ENCODE data around the gene PLOD3. TPM values are rescaled to one million over a fixed set of nuclear protein-coding genes. Genes with fewer than 3 reads are reported as not detected.

The PLOD3 gene
- total RNA-seq, 1 donor from 2014 or later, result 161 TPM

DNA sequence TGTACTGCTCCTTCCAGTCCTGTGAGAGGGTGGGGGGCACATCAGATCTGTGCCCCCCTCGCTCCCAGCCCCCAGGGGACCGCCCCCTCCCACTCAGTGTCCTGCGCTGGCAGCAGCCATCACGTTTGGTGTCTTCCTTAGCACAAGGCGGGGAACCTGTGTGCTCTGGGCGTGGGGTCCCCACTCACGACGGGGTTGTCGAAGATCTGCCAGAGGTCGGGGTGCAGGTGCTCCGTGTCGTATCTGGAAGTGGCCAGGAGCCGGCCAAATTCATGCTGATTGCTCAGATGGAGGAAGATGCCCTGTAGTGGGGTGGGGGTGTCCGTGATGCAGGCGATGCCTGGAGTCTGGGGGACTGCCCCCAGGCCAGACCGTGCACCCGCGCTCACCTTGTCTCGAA, 7.2 kb downstream of the PLOD3 start:
- DNase-seq (ENCODE audit: low read depth) (no peak), FAIRE-seq (no peak)
- no peak overlapping the region for H3K9ac ChIP-seq (ENCODE audit: low read length)
- H2AFZ ChIP-seq (ENCODE audit: low read depth, low read length), result no peak overlapping the region
- H3K4me2 ChIP-seq (ENCODE audit: low read length), result no peak overlapping the region
- peaks cover 6% of the 10 kb centered on the region for H3K36me3 ChIP-seq (ENCODE audit: insufficient read depth, low read length)
- Mint-ChIP-seq H3K36me3 (ENCODE audit: low read depth, unreplicated experiment) (peaks cover 13% of the 10 kb centered on the region), H3K27me3 (ENCODE audit: low read depth, unreplicated experiment) (no peaks in the 10 kb centered on the region), H3K9me3 (ENCODE audit: unreplicated experiment) (no peaks in the 10 kb centered on the region), H3K27ac (ENCODE audit: unreplicated experiment) (no peak overlapping the region), H3K4me3 (ENCODE audit: unreplicated experiment) (no peak overlapping the region), H3K4me1 (ENCODE audit: low read depth, unreplicated experiment) (no peaks in the 10 kb centered on the region)
- peaks cover under 1% of the 10 kb centered on the region for H3K4me1 ChIP-seq (ENCODE audit: insufficient read depth, low read length)
- H3K4me3 ChIP-seq (ENCODE audit: insufficient read depth, low read depth, low read length), result no peak overlapping the region
- no peaks in the 10 kb centered on the region for H3K27me3 ChIP-seq (ENCODE audit: insufficient read depth, low read length)
- no peaks in the 10 kb centered on the region for H3K9me3 ChIP-seq (ENCODE audit: insufficient read depth, low read depth, low read length)
- H3K79me2 ChIP-seq (ENCODE audit: insufficient read depth, low read length), result peaks cover 5% of the 10 kb centered on the region
- peaks cover 31% of the 10 kb centered on the region for H4K20me1 ChIP-seq (ENCODE audit: insufficient read depth, low read length)
- no peak overlapping the region for H3K27ac ChIP-seq (ENCODE audit: low read depth, low read length)
- TF ChIP-seq CTCF (IDR thresholded peaks at IDR 0.05; ENCODE audit: insufficient read depth, low read depth, low read length) (no peak), EZH2 (IDR thresholded peaks at IDR 0.05; ENCODE audit: insufficient read depth, low read length) (no peak)

DNA sequence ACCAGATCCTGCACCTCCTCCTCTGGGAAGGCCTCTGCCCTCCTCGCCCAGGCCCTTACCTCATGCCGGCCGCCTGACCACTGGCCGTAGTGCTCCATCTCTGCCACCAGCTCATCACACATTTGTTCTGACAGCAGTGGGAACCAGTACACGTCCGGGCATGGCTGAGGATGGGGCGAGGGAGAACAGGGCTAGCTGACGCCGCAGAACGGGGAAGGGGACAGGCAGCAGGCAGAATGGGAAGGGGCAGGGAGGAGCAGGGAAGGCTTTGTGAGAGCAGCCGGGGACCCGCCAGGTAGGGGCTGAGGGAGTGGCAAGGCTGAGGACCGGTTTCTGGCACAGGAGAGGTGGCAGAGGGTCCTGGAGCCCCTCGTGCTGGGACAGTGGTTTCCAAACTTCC, 8.6 kb downstream of the PLOD3 start:
- Histone ChIP-seq H3K9ac (ENCODE audit: low read length) (no peak overlapping the region), H3K4me2 (ENCODE audit: low read length) (no peak overlapping the region), H3K27ac (ENCODE audit: low read depth, low read length) (no peak overlapping the region), H3K9me3 (ENCODE audit: insufficient read depth, low read depth, low read length) (no peaks in the 10 kb centered on the region), H3K27me3 (ENCODE audit: insufficient read depth, low read length) (no peaks in the 10 kb centered on the region), H2AFZ (ENCODE audit: low read depth, low read length) (no peak overlapping the region), H3K4me1 (ENCODE audit: insufficient read depth, low read length) (no peaks in the 10 kb centered on the region), H3K36me3 (ENCODE audit: insufficient read depth, low read length) (peaks cover 6% of the 10 kb centered on the region), H3K79me2 (ENCODE audit: insufficient read depth, low read length) (no peaks in the 10 kb centered on the region), H3K4me3 (ENCODE audit: insufficient read depth, low read depth, low read length) (no peak overlapping the region), H4K20me1 (ENCODE audit: insufficient read depth, low read length) (peaks cover 26% of the 10 kb centered on the region)
- FAIRE-seq (no peak), DNase-seq (ENCODE audit: low read depth) (no peak)
- no peaks in the 10 kb centered on the region for H3K4me1 Mint-ChIP-seq (ENCODE audit: low read depth, unreplicated experiment)
- H3K27ac Mint-ChIP-seq (ENCODE audit: unreplicated experiment), result no peak overlapping the region
- peaks cover 3% of the 10 kb centered on the region for H3K27me3 Mint-ChIP-seq (ENCODE audit: low read depth, unreplicated experiment)
- no peaks in the 10 kb centered on the region for H3K9me3 Mint-ChIP-seq (ENCODE audit: unreplicated experiment)
- H3K36me3 Mint-ChIP-seq (ENCODE audit: low read depth, unreplicated experiment), result peaks cover 9% of the 10 kb centered on the region
- TF ChIP-seq CTCF (IDR thresholded peaks at IDR 0.05; ENCODE audit: insufficient read depth, low read depth, low read length) (no peak), EZH2 (IDR thresholded peaks at IDR 0.05; ENCODE audit: insufficient read depth, low read length) (no peak)
- no peak overlapping the region for H3K4me3 Mint-ChIP-seq (ENCODE audit: unreplicated experiment)

DNA sequence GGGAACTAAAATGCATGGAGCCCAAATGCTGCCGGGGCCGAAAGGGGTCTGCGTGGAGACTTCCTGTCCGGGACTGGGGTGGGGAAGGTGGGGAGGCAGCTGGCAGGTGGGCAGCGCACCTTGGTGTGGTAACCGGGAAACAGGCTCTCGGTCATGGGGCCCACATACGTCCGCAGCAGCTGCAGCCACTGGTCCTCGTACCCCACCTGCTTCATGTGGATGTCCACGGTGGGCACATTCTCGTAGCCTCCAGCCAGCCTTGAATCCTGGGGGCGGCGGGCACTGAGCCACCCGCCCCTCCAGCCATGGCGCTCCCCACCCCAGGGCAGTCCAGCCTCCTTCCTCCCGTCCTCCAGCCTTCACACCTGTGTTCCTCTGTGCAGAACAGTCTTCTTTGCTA, 9.9 kb downstream of the PLOD3 start:
- Histone ChIP-seq H3K36me3 (ENCODE audit: insufficient read depth, low read length) (peaks cover 3% of the 10 kb centered on the region), H3K4me2 (ENCODE audit: low read length) (no peak overlapping the region), H4K20me1 (ENCODE audit: insufficient read depth, low read length) (peaks cover 30% of the 10 kb centered on the region), H3K9me3 (ENCODE audit: insufficient read depth, low read depth, low read length) (no peaks in the 10 kb centered on the region), H3K9ac (ENCODE audit: low read length) (no peak overlapping the region), H3K4me3 (ENCODE audit: insufficient read depth, low read depth, low read length) (no peak overlapping the region), H3K79me2 (ENCODE audit: insufficient read depth, low read length) (no peaks in the 10 kb centered on the region), H3K27ac (ENCODE audit: low read depth, low read length) (no peak overlapping the region), H3K27me3 (ENCODE audit: insufficient read depth, low read length) (peaks cover 5% of the 10 kb centered on the region), H2AFZ (ENCODE audit: low read depth, low read length) (no peak overlapping the region), H3K4me1 (ENCODE audit: insufficient read depth, low read length) (no peaks in the 10 kb centered on the region)
- H3K27ac Mint-ChIP-seq (ENCODE audit: unreplicated experiment), result no peak overlapping the region
- H3K27me3 Mint-ChIP-seq (ENCODE audit: low read depth, unreplicated experiment), result peaks cover 16% of the 10 kb centered on the region
- no peak overlapping the region for H3K4me3 Mint-ChIP-seq (ENCODE audit: unreplicated experiment)
- no peak for FAIRE-seq
- TF ChIP-seq EZH2 (IDR thresholded peaks at IDR 0.05; ENCODE audit: insufficient read depth, low read length) (no peak), CTCF (IDR thresholded peaks at IDR 0.05; ENCODE audit: insufficient read depth, low read depth, low read length) (no peak)
- peaks cover 9% of the 10 kb centered on the region for H3K36me3 Mint-ChIP-seq (ENCODE audit: low read depth, unreplicated experiment)
- H3K4me1 Mint-ChIP-seq (ENCODE audit: low read depth, unreplicated experiment), result no peaks in the 10 kb centered on the region
- no peaks in the 10 kb centered on the region for H3K9me3 Mint-ChIP-seq (ENCODE audit: unreplicated experiment)
- no peak for DNase-seq (ENCODE audit: low read depth)
